Right cardiac atrium (tissue), 5 donors: ENCODE data around the gene ILK. TPM values are rescaled to one million over a fixed set of nuclear protein-coding genes. Genes with fewer than 3 reads are reported as not detected.

ENCODE experiments used
- ATAC-seq, 2 donors: fragments of 200-7000 bp; cut with Tn5 transposase; one replicate each; pipeline versions ENCODE4 v1.8.0 to v1.9.1; 2020; ENCODE audit warnings: moderate library complexity in 2 of 2, mild to moderate bottlenecking in 1 of 2
- DNase-seq, 3 donors: peaks; one replicate each; pipeline ENCODE4 v3.0.0-alpha.2; 2020
- H3K27ac ChIP-seq: one replicate; pipeline ENCODE4 v1.5.1; 2013; ENCODE audit warnings: mild to moderate bottlenecking, low read length, control low read depth, moderate library complexity
- H3K27me3 ChIP-seq: one replicate; pipeline ENCODE4 v1.6.1; 2013; ENCODE audit not compliant: control insufficient read depth, insufficient read depth
- H3K4me1 ChIP-seq: one replicate; pipeline ENCODE4 v1.6.1; 2013; ENCODE audit warnings: low read length; ENCODE audit not compliant: control insufficient read depth, insufficient read depth
- H3K4me3 ChIP-seq: one replicate; pipeline ENCODE4 v1.5.1; 2013; ENCODE audit warnings: low read length, control low read depth
- H3K9me3 ChIP-seq: one replicate; pipeline ENCODE4 v1.6.1; 2013; ENCODE audit warnings: low read length; ENCODE audit not compliant: control insufficient read depth
- WGBS: extraction: QIAGEN DNeasy Blood & Tissue Kit; methylation state at CpG from one replicate; pipeline ENCODE4 v1.1.7; 2013; 5-methylcytosine and 5-hydroxymethylcytosine counted together
- intact Hi-C, 4 donors: fragments of 100-400 bp; cut with DNase I; formaldehyde crosslinking; loops; one replicate each; pipeline versions ENCODE4 v1.11.0 to v1.14.0; 2022 to 2023
- polyA plus RNA-seq: library from polyadenylated mRNA; stranded (reverse); fragments of 200-250 nt; gene quantifications from one replicate; pipeline ENCODE4 v1.2.3, GENCODE V29; 2013
- total RNA-seq, 4 donors: library from RNA; stranded (reverse); fragmentation: NEBNext Ultra II Directional; extraction: Animal tissue kit (Norgen Biotek cat#: 25700); gene quantifications; one replicate each; pipeline ENCODE4 v1.2.1, GENCODE V29; 2021
- donor health status: healthy with polysubstance abuse.
- donor health status: DM: no; HTN: yes; CAD: no.
- donor health status: DM: no; HTN: no; CAD: no.
- donor health status: DM: no; HTN: yes; CAD: no; lungs with severe emphysema.
- donor health status: DM: yes; HTN: yes; CAD: no.

ILK gene
- total and polyA plus RNA-seq, 5 donors: 176 to 196 (median 190) TPM

- intact Hi-C loops: no loop called here
- no peak overlapping the region for H3K27ac ChIP-seq
- ATAC-seq (no peak), DNase-seq (peak in 1 of 3 donors; percentile 41)
- 91% methylated on average over 29 of the region's 29 CpGs for WGBS
- peaks cover 9% of the 10 kb centered on the region for H3K4me1 ChIP-seq
- no peak overlapping the region for H3K4me3 ChIP-seq
- no peaks in the 10 kb centered on the region for H3K9me3 ChIP-seq
- H3K27me3 ChIP-seq: no peaks in the 10 kb centered on the region
Measured at GRCh38 chr11:6632116-6633073, 28.8 kb downstream of the ILK start.

GRCh38 chr11:6633422-6634408 is 30.1 kb downstream of the ILK start:
- H3K4me1 ChIP-seq: peaks cover 12% of the 10 kb centered on the region

GRCh38 chr11:6634534-6634933 is 31.0 kb downstream of the ILK start:
- H3K9me3 ChIP-seq: no peaks in the 10 kb centered on the region
- peaks cover 12% of the 10 kb centered on the region for H3K4me1 ChIP-seq
- H3K4me3 ChIP-seq: no peak overlapping the region
- WGBS: 63% methylated on average over 1 of the region's 1 CpG
- intact Hi-C loops: no loop called here
- no peak for DNase-seq
- ATAC-seq: no peak
- H3K27me3 ChIP-seq: no peaks in the 10 kb centered on the region
- no peak overlapping the region for H3K27ac ChIP-seq

More at GRCh38 chr11:6633422-6634408, 30.1 kb downstream of the ILK start:
- 75% methylated on average over 16 of the region's 16 CpGs for WGBS
- no peak for ATAC-seq
- Histone ChIP-seq H3K27ac (no peak overlapping the region), H3K4me3 (no peak overlapping the region), H3K27me3 (no peaks in the 10 kb centered on the region), H3K9me3 (no peaks in the 10 kb centered on the region)
- DNase-seq: peak; percentile 51 to 87 (median 85)
- intact Hi-C loops: no loop called here

GRCh38 chr11:6635082-6635932 is 31.7 kb downstream of the ILK start:
- Histone ChIP-seq H3K27ac (peak overlapping the region; percentile 74), H3K4me1 (peaks cover 12% of the 10 kb centered on the region), H3K4me3 (no peak overlapping the region), H3K9me3 (no peaks in the 10 kb centered on the region), H3K27me3 (no peaks in the 10 kb centered on the region)
- ATAC-seq (peak; percentile 87 to 88), DNase-seq (peak; percentile 76 to 93 (median 90))
- WGBS: 31% methylated on average over 10 of the region's 10 CpGs
- intact Hi-C loops: no loop called here

- ATAC-seq (no peak), DNase-seq (no peak)
- Histone ChIP-seq H3K27ac (peak overlapping the region; percentile 24), H3K4me3 (no peak overlapping the region), H3K4me1 (peaks cover 12% of the 10 kb centered on the region), H3K9me3 (no peaks in the 10 kb centered on the region), H3K27me3 (no peaks in the 10 kb centered on the region)
- 75% methylated on average over 3 of the region's 3 CpGs for WGBS
- intact Hi-C loops: no loop called here
Measured at GRCh38 chr11:6636480-6636879, 32.9 kb downstream of the ILK start.

- intact Hi-C loops: no loop called here
- WGBS: 24% methylated on average over 3 of the region's 3 CpGs
- no peak overlapping the region for H3K4me3 ChIP-seq
- no peak overlapping the region for H3K27ac ChIP-seq
- DNase-seq (peak; percentile 61 to 86 (median 84)), ATAC-seq (peak; percentile 46 to 66)
- H3K27me3 ChIP-seq: no peaks in the 10 kb centered on the region
- peaks cover 12% of the 10 kb centered on the region for H3K4me1 ChIP-seq
- H3K9me3 ChIP-seq: no peaks in the 10 kb centered on the region
Measured at GRCh38 chr11:6637871-6638270, 34.3 kb downstream of the ILK start.

- peaks cover 12% of the 10 kb centered on the region for H3K4me1 ChIP-seq
- 60% methylated on average over 4 of the region's 4 CpGs for WGBS
- DNase-seq (no peak), ATAC-seq (no peak)
- H3K4me3 ChIP-seq: no peak overlapping the region
- H3K27ac ChIP-seq: no peak overlapping the region
- intact Hi-C loops: no loop called here
- no peaks in the 10 kb centered on the region for H3K27me3 ChIP-seq
- no peaks in the 10 kb centered on the region for H3K9me3 ChIP-seq
Measured at GRCh38 chr11:6638429-6638828, 34.9 kb downstream of the ILK start.

- DNase-seq (peak in 1 of 3 donors; percentile 46), ATAC-seq (no peak)
- Histone ChIP-seq H3K4me3 (no peak overlapping the region), H3K27me3 (no peaks in the 10 kb centered on the region), H3K9me3 (no peaks in the 10 kb centered on the region), H3K4me1 (peaks cover 12% of the 10 kb centered on the region), H3K27ac (no peak overlapping the region)
- 95% methylated on average over 36 of the region's 36 CpGs for whole genome bisulfite sequencing
- intact Hi-C loops: no loop called here
Measured at GRCh38 chr11:6640036-6640984, 36.7 kb downstream of the ILK start.

- H3K9me3 ChIP-seq: no peaks in the 10 kb centered on the region
- intact Hi-C loops: no loop called here
- DNase-seq (peak in 1 of 3 donors; percentile 50), ATAC-seq (no peak)
- H3K27me3 ChIP-seq: no peaks in the 10 kb centered on the region
- peaks cover 7% of the 10 kb centered on the region for H3K4me1 ChIP-seq
- H3K4me3 ChIP-seq: no peak overlapping the region
- 96% methylated on average over 26 of the region's 26 CpGs for WGBS
- no peak overlapping the region for H3K27ac ChIP-seq
Measured at GRCh38 chr11:6640985-6641701, 37.6 kb downstream of the ILK start.
